Sigmoid colon (tissue), 7 donors: ENCODE data around the gene WFS1. TPM values are rescaled to one million over a fixed set of nuclear protein-coding genes. Genes with fewer than 3 reads are reported as not detected.

Source experiments
- DNase-seq: peaks from one replicate; pipeline ENCODE4 v3.0.0-alpha.2; 2019
- H3K27ac ChIP-seq, 4 donors: fragments of 200-600 bp; sonication (generic); one replicate each; pipeline ENCODE4 v1.5.1; 2016 to 2019; ENCODE audit warnings: mild to moderate bottlenecking in 1 of 4
- H3K27me3 ChIP-seq, 3 donors: fragments of 200-600 bp; sonication (generic); one replicate each; pipeline ENCODE4 v1.5.1; 2019; ENCODE audit warnings: mild to moderate bottlenecking in 1 of 3
- H3K36me3 ChIP-seq, 4 donors: fragments of 200-600 bp; sonication (generic); one replicate each; pipeline ENCODE4 v1.5.1; 2016 to 2019
- H3K4me1 ChIP-seq, 4 donors: fragments of 200-600 bp; sonication (generic); one replicate each; pipeline ENCODE4 v1.5.1; 2017 to 2019
- H3K4me3 ChIP-seq, 4 donors: fragments of 200-600 bp; sonication (generic); one replicate each; pipeline ENCODE4 v1.5.1; 2017 to 2019; ENCODE audit warnings: mild to moderate bottlenecking in 2 of 4, moderate library complexity in 1 of 4
- H3K9me3 ChIP-seq, 4 donors: fragments of 200-600 bp in 3 of 4; sonication (generic) in 3 of 4; one replicate each; pipeline versions ENCODE4 v1.5.1 to v1.6.1; 2013 to 2019
- EP300 ChIP-seq, 4 donors: sonication (generic); formaldehyde crosslinking; IDR thresholded peaks; one replicate each; pipeline ENCODE4 v1.6.1; 2017; ENCODE audit warnings: antibody characterized with exemption in 4 of 4
- POLR2A ChIP-seq, 2 donors: fragments of 450-650 bp; IDR thresholded peaks; one replicate each; pipeline ENCODE4 v1.6.1; 2016; ENCODE audit warnings: antibody characterized with exemption in 2 of 2, mild to moderate bottlenecking in 2 of 2, moderate library complexity in 2 of 2
- POLR2AphosphoS5 ChIP-seq, 4 donors: sonication (generic); formaldehyde crosslinking; IDR thresholded peaks; one replicate each; pipeline ENCODE4 v1.6.1; 2017; ENCODE audit warnings: antibody characterized with exemption in 4 of 4
- WGBS, 2 donors: extraction: QIAGEN DNeasy Blood & Tissue Kit; methylation state at CpG; one replicate each; pipeline ENCODE4 v1.1.7; 2013; 5-methylcytosine and 5-hydroxymethylcytosine counted together
- intact Hi-C: fragments of 100-400 bp; cut with DNase I; formaldehyde crosslinking; loops from one replicate; pipeline ENCODE4 v1.15.1; 2023
- polyA plus RNA-seq, 3 donors: library from polyadenylated mRNA; stranded (reverse); fragments of 200-250 nt; gene quantifications; one replicate each; pipeline ENCODE4 v1.2.3, GENCODE V29; 2013
- total RNA-seq, 4 donors: library from RNA; depleted of rRNA; stranded (reverse); fragments of >200 nt; gene quantifications; one replicate each; pipeline ENCODE4 v1.1.0, GENCODE V29; 2016
- TF ChIP-seq, protein P1 (sequence below), 4 experiments: fragments of 450-650 bp in 3 of 4; fragments of 200-600 bp in 1 of 4; IDR thresholded peaks; one replicate each; pipeline ENCODE4 v1.5.1; 2016 to 2019; ENCODE audit warnings: antibody characterized with exemption in 4 of 4, mild to moderate bottlenecking in 3 of 4, moderate library complexity in 2 of 4
- donor health status: healthy with polysubstance abuse.
- donor health status: Bipolar disorder and iron deficiency.
- donor health status: healthy.

WFS1 gene
- total and polyA plus RNA-seq, 7 donors, result 1.4 to 69.0 (median 34.6) TPM

DNA sequence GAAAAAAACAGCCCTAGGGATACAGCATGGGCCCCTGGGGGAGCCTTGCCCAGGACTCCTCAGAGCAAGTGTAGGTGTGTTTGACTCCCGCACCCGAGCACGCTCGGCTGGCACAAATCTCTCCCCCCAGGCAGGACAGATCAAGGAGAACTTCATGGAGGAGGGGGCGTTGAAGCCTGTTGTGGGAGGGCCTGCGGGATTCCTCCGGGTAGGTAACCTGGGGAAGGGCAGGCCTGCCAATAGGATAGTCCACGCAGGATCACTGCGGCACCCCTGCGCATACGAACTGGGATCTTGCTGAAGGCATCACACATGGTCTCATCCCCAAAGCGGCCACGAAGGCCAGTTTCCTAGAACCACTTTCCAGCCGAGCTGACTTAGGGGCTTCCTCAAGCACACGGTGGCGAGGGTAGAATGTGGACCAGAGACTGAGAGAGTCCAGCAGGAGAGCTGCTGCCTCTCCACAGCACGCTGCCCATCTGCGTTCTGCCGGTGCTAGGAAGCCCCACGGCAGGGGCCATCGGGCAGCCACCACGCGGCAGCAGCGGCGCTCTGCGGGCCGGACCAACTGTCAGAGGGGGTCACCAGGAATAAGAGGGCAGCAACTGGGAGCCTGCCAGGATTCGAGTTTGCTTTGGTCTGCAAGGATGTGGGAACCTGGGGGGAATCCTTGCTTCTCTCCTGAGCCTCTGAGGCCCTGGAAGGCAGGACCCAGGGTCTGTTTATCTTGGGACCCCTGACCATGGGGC lies 56.8 kb downstream of the WFS1 start:
- no peaks in the 10 kb centered on the region for H3K9me3 ChIP-seq
- peaks cover 0 to 12% (median 0%) of the 10 kb centered on the region in 3 donors for H3K27me3 ChIP-seq
- no peaks in the 10 kb centered on the region for H3K36me3 ChIP-seq
- intact Hi-C loops, result loop anchor here (1.0 to 5.0 kb wide), 3 partner anchors 59 to 329 kb away; partner anchors contain the start of gene WFS1
- TF ChIP-seq, protein P1, sequence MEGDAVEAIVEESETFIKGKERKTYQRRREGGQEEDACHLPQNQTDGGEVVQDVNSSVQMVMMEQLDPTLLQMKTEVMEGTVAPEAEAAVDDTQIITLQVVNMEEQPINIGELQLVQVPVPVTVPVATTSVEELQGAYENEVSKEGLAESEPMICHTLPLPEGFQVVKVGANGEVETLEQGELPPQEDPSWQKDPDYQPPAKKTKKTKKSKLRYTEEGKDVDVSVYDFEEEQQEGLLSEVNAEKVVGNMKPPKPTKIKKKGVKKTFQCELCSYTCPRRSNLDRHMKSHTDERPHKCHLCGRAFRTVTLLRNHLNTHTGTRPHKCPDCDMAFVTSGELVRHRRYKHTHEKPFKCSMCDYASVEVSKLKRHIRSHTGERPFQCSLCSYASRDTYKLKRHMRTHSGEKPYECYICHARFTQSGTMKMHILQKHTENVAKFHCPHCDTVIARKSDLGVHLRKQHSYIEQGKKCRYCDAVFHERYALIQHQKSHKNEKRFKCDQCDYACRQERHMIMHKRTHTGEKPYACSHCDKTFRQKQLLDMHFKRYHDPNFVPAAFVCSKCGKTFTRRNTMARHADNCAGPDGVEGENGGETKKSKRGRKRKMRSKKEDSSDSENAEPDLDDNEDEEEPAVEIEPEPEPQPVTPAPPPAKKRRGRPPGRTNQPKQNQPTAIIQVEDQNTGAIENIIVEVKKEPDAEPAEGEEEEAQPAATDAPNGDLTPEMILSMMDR (IDR thresholded peaks at IDR 0.05), result no peak
- TF ChIP-seq POLR2AphosphoS5 (IDR thresholded peaks at IDR 0.05), result no peak
- TF ChIP-seq POLR2A (IDR thresholded peaks at IDR 0.05), result no peak
- no peak for TF ChIP-seq EP300 (IDR thresholded peaks at IDR 0.05)
- DNase-seq, result no peak
- 93 to 94% methylated on average over 28 of the region's 28 CpGs for WGBS, 2 donors
- H3K4me1 ChIP-seq, result no peaks in the 10 kb centered on the region
- H3K27ac ChIP-seq, result no peak overlapping the region
- H3K4me3 ChIP-seq, result no peak overlapping the region

- H3K27ac ChIP-seq, result no peak overlapping the region
- no peak for TF ChIP-seq EP300 (IDR thresholded peaks at IDR 0.05)
- TF ChIP-seq, protein P1 (IDR thresholded peaks at IDR 0.05), result peak; percentile 90 to 94 (median 92)
- peak; percentile 90 for DNase-seq
- peaks cover 0 to 18% (median 0%) of the 10 kb centered on the region in 3 donors for H3K27me3 ChIP-seq
- H3K36me3 ChIP-seq, result no peaks in the 10 kb centered on the region
- no peaks in the 10 kb centered on the region for H3K9me3 ChIP-seq
- 8 to 16% methylated on average over 21 of the region's 21 CpGs for WGBS, 2 donors
- H3K4me1 ChIP-seq, result no peaks in the 10 kb centered on the region
- no peak overlapping the region for H3K4me3 ChIP-seq
- intact Hi-C loops, result loop anchor here (1.0 to 5.0 kb wide), 3 partner anchors 60 to 330 kb away; partner anchors contain the start of gene WFS1
These were observed 57.7 kb downstream of the WFS1 start for GRCh38 chr4:6327220-6327917.

DNA sequence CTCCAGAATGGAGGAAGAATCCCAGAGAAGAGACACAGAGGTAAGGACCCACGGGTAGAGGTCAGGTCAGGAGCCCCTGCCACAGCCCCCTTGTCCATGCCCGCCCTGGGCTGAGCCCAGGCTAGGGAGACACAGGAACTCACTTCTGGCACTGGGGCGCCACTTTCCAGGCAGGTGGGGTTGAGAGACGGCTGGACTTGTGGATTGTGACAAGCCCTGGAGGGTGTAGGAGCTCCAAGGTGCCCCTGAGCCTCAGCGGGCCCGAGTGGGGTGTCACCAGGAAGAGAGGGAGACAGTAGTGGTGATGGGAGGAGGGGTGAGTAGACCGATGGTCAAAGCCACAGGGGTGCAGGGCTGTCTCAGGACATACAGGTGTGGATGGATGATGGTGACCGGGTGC lies 58.9 kb downstream of the WFS1 start:
- H3K4me3 ChIP-seq, result no peak overlapping the region
- no peak for TF ChIP-seq POLR2AphosphoS5 (IDR thresholded peaks at IDR 0.05)
- no peak for TF ChIP-seq POLR2A (IDR thresholded peaks at IDR 0.05)
- intact Hi-C loops, result loop anchor here (5.0 kb wide), 2 partner anchors 61 to 331 kb away; partner anchors contain the start of gene WFS1
- WGBS, 2 donors, result 54 to 76% methylated on average over 8 of the region's 8 CpGs
- DNase-seq, result no peak
- H3K4me1 ChIP-seq, result no peaks in the 10 kb centered on the region
- H3K27me3 ChIP-seq, result peaks cover 0 to 26% (median 0%) of the 10 kb centered on the region in 3 donors
- H3K9me3 ChIP-seq, result no peaks in the 10 kb centered on the region
- H3K36me3 ChIP-seq, result no peaks in the 10 kb centered on the region
- H3K27ac ChIP-seq, result no peak overlapping the region

DNA sequence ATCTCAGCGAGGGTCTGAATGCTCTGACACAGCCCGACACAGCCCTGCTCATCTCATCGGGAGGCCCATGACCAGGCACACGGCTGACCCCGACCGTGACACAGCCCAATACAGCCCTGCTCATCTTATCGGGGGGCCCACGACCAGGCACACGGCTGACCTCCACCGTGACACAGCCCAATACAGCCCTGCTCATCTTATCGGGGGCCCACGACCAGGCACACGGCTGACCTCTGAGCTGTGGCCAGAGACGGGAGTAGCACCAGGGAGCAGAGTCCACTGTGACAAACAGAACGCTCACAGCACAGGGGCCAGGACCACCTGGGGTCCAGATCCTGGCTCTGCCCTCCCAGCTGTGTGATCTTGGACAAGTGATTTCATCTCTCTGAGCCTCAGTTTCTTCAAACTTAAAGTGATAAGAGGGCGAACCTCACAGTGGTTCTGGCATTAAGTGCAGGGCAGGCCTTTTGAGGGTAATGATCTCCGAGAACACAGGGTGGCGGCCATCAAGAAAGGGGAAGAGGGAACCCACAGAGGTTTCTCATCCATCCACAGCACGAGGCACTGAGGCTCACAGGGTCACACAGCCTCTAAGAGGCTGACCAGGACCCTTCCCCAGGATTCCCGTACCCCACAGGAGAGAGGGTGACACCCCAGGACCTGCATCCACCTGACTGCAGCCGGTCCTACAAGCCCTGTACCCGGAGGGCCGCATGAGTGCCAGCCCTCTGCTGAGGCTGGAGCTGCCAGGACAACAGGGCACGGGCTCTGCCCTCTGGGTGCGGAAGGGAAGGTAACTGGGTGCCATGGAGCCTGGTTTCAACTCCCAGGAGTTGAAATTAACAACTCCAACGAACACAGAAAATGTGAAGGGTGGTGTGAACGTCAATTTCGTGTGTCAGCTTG lies 60.1 kb downstream of the WFS1 start:
- Histone ChIP-seq H3K27ac (no peak overlapping the region), H3K4me3 (no peak overlapping the region), H3K27me3 (peaks cover 0 to 36% (median 0%) of the 10 kb centered on the region in 3 donors), H3K36me3 (no peaks in the 10 kb centered on the region), H3K4me1 (no peaks in the 10 kb centered on the region), H3K9me3 (peaks cover 0 to 3% (median 0%) of the 10 kb centered on the region in 4 donors)
- 64 to 78% methylated on average over 28 of the region's 28 CpGs for WGBS, 2 donors
- intact Hi-C loops, result loop anchor here (5.0 kb wide), 3 partner anchors 62 to 332 kb away; partner anchors contain the start of gene WFS1
- no peak for TF ChIP-seq POLR2AphosphoS5 (IDR thresholded peaks at IDR 0.05)
- no peak for TF ChIP-seq POLR2A (IDR thresholded peaks at IDR 0.05)
- TF ChIP-seq EP300 (IDR thresholded peaks at IDR 0.05), result no peak
- TF ChIP-seq, protein P1 (IDR thresholded peaks at IDR 0.05), result no peak
- DNase-seq, result no peak
